Endothelial cell of umbilical vein (primary cell): Measurements from ENCODE around the gene PLXNA4. TPM values are rescaled to one million over a fixed set of nuclear protein-coding genes. Genes with fewer than 3 reads are reported as not detected.

Source experiments
- BruUV-seq: library from RNA; stranded (reverse); fragments of 400-500 nt; replicated peaks from 2 replicates; lab custom pipeline; 2021; lab: Mats Ljungman, UMichigan
- CTCF ChIA-PET: fragments of 300-600, 350-600 bp; sonication (Branson Sonifier 250); formaldehyde crosslinking; loops from one replicate; lab custom pipeline; 2021; ENCODE audit warnings: antibody characterized with exemption, inconsistent platforms; lab: Charles Lee
- POLR2A ChIA-PET: fragments of 300-600, 350-600 bp; sonication (Branson Sonifier 250); formaldehyde crosslinking; loops from one replicate; lab custom pipeline; 2021; ENCODE audit warnings: antibody characterized with exemption, inconsistent platforms; lab: Charles Lee
- DNase-seq: peaks from one replicate; pipeline ENCODE4 v3.0.0-alpha.2; 2011; ENCODE audit warnings: low read depth, low spot score
- FAIRE-seq: peaks from 2 replicates; lab custom pipeline; 2011; peaks lifted over from hg19 to GRCh38; lab: Jason Lieb, UNC
- H2AFZ ChIP-seq: 2 replicates; pipeline ENCODE4 v1.6.0; 2012; ENCODE audit warnings: low read depth, low read length, control low read depth, inconsistent platforms
- H3K27ac ChIP-seq: 2 replicates; pipeline ENCODE4 v1.5.1; 2011; ENCODE audit warnings: low read depth, mild to moderate bottlenecking, control low read depth, low read length, moderate library complexity; ENCODE audit not compliant: insufficient read depth
- H3K27me3 ChIP-seq, 2 experiments: 2 replicates each; pipeline versions ENCODE4 v1.6.0 to v1.6.1; 2011; ENCODE audit warnings: low read length in 2 of 2, mixed read lengths in 1 of 2; ENCODE audit not compliant: control insufficient read depth in 2 of 2, insufficient read depth in 2 of 2
- H3K36me3 ChIP-seq, 2 experiments: 2 replicates in 1 of 2; 3 replicates in 1 of 2; pipeline ENCODE4 v1.5.1; 2011; ENCODE audit warnings: low read length in 2 of 2, mild to moderate bottlenecking in 1 of 2, moderate library complexity in 1 of 2; ENCODE audit not compliant: control insufficient read depth in 2 of 2, insufficient read depth in 2 of 2; ENCODE audit errors: extremely low read depth in 1 of 2
- H3K4me1 ChIP-seq: 3 replicates; pipeline ENCODE4 v1.5.1; 2011; ENCODE audit warnings: mild to moderate bottlenecking, low read length; ENCODE audit not compliant: control insufficient read depth, insufficient read depth; ENCODE audit errors: extremely low read depth
- H3K4me2 ChIP-seq: 2 replicates; pipeline ENCODE4 v1.6.1; 2011; ENCODE audit warnings: low read length, control low read depth, mixed read lengths; ENCODE audit not compliant: insufficient read depth
- H3K4me3 ChIP-seq, 3 experiments: fragments of 200-600 bp in 1 of 3; sonication (generic), shearing (Covaris generic) in 1 of 3; replicated peaks in 1 of 3; 2 replicates each; pipeline ENCODE4 v1.5.1; 2011 to 2016; ENCODE audit warnings: control low read depth in 3 of 3, low read length in 3 of 3, mild to moderate bottlenecking in 2 of 3, inconsistent platforms in 1 of 3, low read depth in 1 of 3, moderate library complexity in 1 of 3; ENCODE audit not compliant: insufficient read depth in 1 of 3
- H3K79me2 ChIP-seq: 2 replicates; pipeline ENCODE4 v1.6.0; 2012; ENCODE audit warnings: low read length, inconsistent platforms; ENCODE audit not compliant: control insufficient read depth, insufficient read depth
- H3K9ac ChIP-seq: replicated peaks from 2 replicates; pipeline ENCODE3; 2011; ENCODE audit warnings: low read length, control low read depth; ENCODE audit not compliant: insufficient read depth; ENCODE audit errors: extremely low read depth
- H3K9me1 ChIP-seq: replicated peaks from 3 replicates; pipeline ENCODE4 v1.6.0; 2011; ENCODE audit warnings: mild to moderate bottlenecking, low read length; ENCODE audit not compliant: control insufficient read depth, insufficient read depth; ENCODE audit errors: extremely low read depth
- H3K9me3 ChIP-seq: replicated peaks from 2 replicates; pipeline ENCODE4 v1.5.1; 2012; ENCODE audit warnings: low read length, inconsistent platforms; ENCODE audit not compliant: control insufficient read depth, insufficient read depth
- H4K20me1 ChIP-seq: replicated peaks from 2 replicates; pipeline ENCODE3; 2011; ENCODE audit warnings: mild to moderate bottlenecking, low read length; ENCODE audit not compliant: control insufficient read depth, insufficient read depth; ENCODE audit errors: extremely low read depth
- CTCF ChIP-seq, 2 donors: IDR thresholded peaks; 1 replicate in 1 of 2; 2 replicates in 1 of 2; pipeline ENCODE4 v1.5.1; 2011; ENCODE audit warnings: low read length in 2 of 2, mild to moderate bottlenecking in 2 of 2, moderate library complexity in 2 of 2, control low read depth in 1 of 2, inconsistent platforms in 1 of 2, low read depth in 1 of 2; ENCODE audit not compliant: insufficient read depth in 1 of 2; ENCODE audit errors: extremely low read depth in 1 of 2
- EZH2 ChIP-seq: IDR thresholded peaks from 2 replicates; pipeline ENCODE4 v1.6.1; 2012; ENCODE audit warnings: borderline replicate concordance, low read depth, mild to moderate bottlenecking, moderate library complexity, low read length, inconsistent platforms; ENCODE audit not compliant: severe bottlenecking
- GATA2 ChIP-seq: IDR thresholded peaks from 2 replicates; pipeline ENCODE4 v1.7.0; 2011; ENCODE audit warnings: low read depth, mild to moderate bottlenecking, moderate library complexity, mixed read lengths, low read length; ENCODE audit not compliant: insufficient read length, insufficient read depth
- JUN ChIP-seq: IDR thresholded peaks from 2 replicates; pipeline ENCODE4 v1.6.1; 2011; ENCODE audit warnings: borderline replicate concordance, low read depth; ENCODE audit not compliant: insufficient read length, insufficient read depth
- MAX ChIP-seq: IDR thresholded peaks from 2 replicates; pipeline ENCODE4 v1.6.1; 2011; ENCODE audit not compliant: insufficient read depth, insufficient read length
- POLR2AphosphoS5 ChIP-seq: IDR thresholded peaks from 2 replicates; pipeline ENCODE4 v1.6.1; 2012; ENCODE audit warnings: low read depth, mild to moderate bottlenecking, control low read depth, low read length, moderate library complexity; ENCODE audit not compliant: insufficient read depth
- dilution Hi-C: fragments of 300-500 bp; cut with MboI; formaldehyde crosslinking; loops from one replicate; pipeline ENCODE4 v1.15.0; 2019; ENCODE audit warnings: low sequenced_read_pairs; ENCODE audit not compliant: extremely low pct_ligation_motif_present
- intact Hi-C: fragments of 100-400 bp; cut with micrococcal nuclease; formaldehyde crosslinking; loops from one replicate; pipeline ENCODE4 v1.10.0; 2022
- polyA plus RNA-seq, 4 experiments: library from polyadenylated mRNA; depleted of rRNA in 3 of 4; stranded (reverse) in 3 of 4; unstranded in 1 of 4; fragments of >200 nt; gene quantifications; 2 replicates each; pipeline versions ENCODE4 v1.2.1 to v1.2.3, GENCODE V29; 2011 to 2012; ENCODE audit warnings: missing spikeins in 1 of 4
- total RNA-seq: library from RNA; stranded (reverse); gene quantifications from 2 replicates; pipeline ENCODE4 v1.2.3, GENCODE V29; 2021

PLXNA4 gene
- total and polyA plus RNA-seq, 2 donors (not counting 3 experiments of a cell fraction or from before 2014, with no cell fraction given) = 12.1 to 20.4 TPM

- no peak overlapping the region for H3K27ac ChIP-seq
- no TSS peak for BruUV-seq
- DNase-seq (no peak), FAIRE-seq (no peak)
- H3K4me1 ChIP-seq = peaks cover 11% of the 10 kb centered on the region
- intact Hi-C loops (no loop called here), dilution Hi-C loops (no loop called here)
- H3K27me3 ChIP-seq = no peaks in the 10 kb centered on the region
- no peak overlapping the region for H2AFZ ChIP-seq
- H3K79me2 ChIP-seq = no peaks in the 10 kb centered on the region
- ChIA-PET CTCF (no interaction called here), POLR2A (no interaction called here)
- H3K4me2 ChIP-seq = no peak overlapping the region
- no peak overlapping the region for H3K9ac ChIP-seq
- no peaks in the 10 kb centered on the region for H3K36me3 ChIP-seq
- TF ChIP-seq EZH2 = no peak
- no peak for TF ChIP-seq POLR2AphosphoS5
- TF ChIP-seq JUN = no peak
- no peaks in the 10 kb centered on the region for H4K20me1 ChIP-seq
- no peaks in the 10 kb centered on the region for H3K9me1 ChIP-seq
- H3K4me3 ChIP-seq = no peak overlapping the region
- no peaks in the 10 kb centered on the region for H3K9me3 ChIP-seq
These were observed 30.5 kb downstream of the PLXNA4 start for GRCh38 chr7:132545756-132546155.

GRCh38 chr7:132544999-132545398, 31.3 kb downstream of the PLXNA4 start:
- intact Hi-C loops = no loop called here
- DNase-seq = no peak
- no peaks in the 10 kb centered on the region for H3K36me3 ChIP-seq
- H3K4me2 ChIP-seq = no peak overlapping the region
- no peak overlapping the region for H2AFZ ChIP-seq
- H3K9ac ChIP-seq = no peak overlapping the region
- CTCF ChIA-PET = interaction anchor here (1.0 kb wide), 1 partner anchor 36 kb away, joined by 3 read pairs; no protein-coding TSS in a partner anchor
- peaks cover 11% of the 10 kb centered on the region for H3K4me1 ChIP-seq
- no peak overlapping the region for H3K4me3 ChIP-seq
- POLR2A ChIA-PET = no interaction called here
- H4K20me1 ChIP-seq = no peaks in the 10 kb centered on the region
- no peak overlapping the region for H3K27ac ChIP-seq
- H3K27me3 ChIP-seq = no peaks in the 10 kb centered on the region
- H3K9me3 ChIP-seq = no peaks in the 10 kb centered on the region
- H3K9me1 ChIP-seq = no peaks in the 10 kb centered on the region
- FAIRE-seq = no peak
- TF ChIP-seq JUN = no peak
- TF ChIP-seq MAX = no peak
- TF ChIP-seq EZH2 = no peak
- TF ChIP-seq GATA2 = no peak
- TF ChIP-seq CTCF (IDR thresholded peaks at IDR 0.05; ENCODE audit: extremely low read depth in 1 of 2, insufficient read depth in 1 of 2, low read depth in 1 of 2, low read length in 2 of 2) = no peak
- BruUV-seq = no TSS peak
- H3K79me2 ChIP-seq = no peaks in the 10 kb centered on the region
- dilution Hi-C loops = no loop called here
